SK-N-SH treated with all-trans-retinoic acid at 6 μM for 48 hours (cell line): ENCODE results near the gene MPPED1.

ENCODE experiments used
- ATAC-seq: fragments of 200-7000 bp; cut with Tn5 transposase; 3 replicates; pipeline ENCODE4 v1.9.1; 2020; ENCODE audit warnings: mild to moderate bottlenecking, moderate library complexity
- CREB5 ChIP-seq: fragments of 250-450 bp; sonication (Bioruptor Pico); IDR thresholded peaks from 2 replicates; pipeline ENCODE4 v1.5.1; 2020; ENCODE audit warnings: low read depth, mild to moderate bottlenecking, moderate library complexity
- CSDC2 ChIP-seq: fragments of 250-450 bp; sonication (Bioruptor Pico); IDR thresholded peaks from 2 replicates; pipeline ENCODE4 v1.5.0; 2020; ENCODE audit warnings: mild to moderate bottlenecking, moderate library complexity
- CSRNP3 ChIP-seq: fragments of 250-450 bp; sonication (Bioruptor Pico); IDR thresholded peaks from 2 replicates; pipeline ENCODE4 v1.5.1; 2021; ENCODE audit warnings: mild to moderate bottlenecking, moderate library complexity
- ESRRG ChIP-seq: fragments of 250-450 bp; sonication (Bioruptor Pico); IDR thresholded peaks from 2 replicates; pipeline ENCODE4 v1.6.1; 2021; ENCODE audit warnings: mild to moderate bottlenecking
- GLIS3 ChIP-seq: fragments of 250-450 bp; sonication (Bioruptor Pico); IDR thresholded peaks from 2 replicates; pipeline ENCODE4 v1.5.0; 2020; ENCODE audit warnings: mild to moderate bottlenecking, moderate library complexity
- ISL1 ChIP-seq: fragments of 250-450 bp; sonication (Bioruptor Pico); IDR thresholded peaks from 2 replicates; pipeline ENCODE4 v2.1.2; 2022; ENCODE audit warnings: mild to moderate bottlenecking, moderate library complexity
- OSR1 ChIP-seq: fragments of 250-450 bp; sonication (Bioruptor Pico); IDR thresholded peaks from 2 replicates; pipeline ENCODE4 v1.8.0; 2022; ENCODE audit warnings: moderate library complexity, mild to moderate bottlenecking, inconsistent platforms
- PATZ1 ChIP-seq: fragments of 250-450 bp; sonication (Bioruptor Pico); IDR thresholded peaks from 2 replicates; pipeline ENCODE4 v1.8.0; 2020; ENCODE audit warnings: mild to moderate bottlenecking, moderate library complexity, borderline replicate concordance
- PPARA ChIP-seq: fragments of 250-450 bp; sonication (Bioruptor Pico); IDR thresholded peaks from 2 replicates; pipeline ENCODE4 v1.5.0; 2020; ENCODE audit warnings: mild to moderate bottlenecking, borderline replicate concordance
- RARB ChIP-seq: fragments of 250-450 bp; sonication (Bioruptor Pico); IDR thresholded peaks from 2 replicates; pipeline ENCODE4 v1.8.0; 2021; ENCODE audit warnings: mild to moderate bottlenecking, moderate library complexity
- SNAI2 ChIP-seq: fragments of 250-450 bp; sonication (Bioruptor Pico); IDR thresholded peaks from 2 replicates; pipeline ENCODE4 v1.5.0; 2020; ENCODE audit warnings: mild to moderate bottlenecking, moderate library complexity
- TCF4 ChIP-seq: fragments of 250-450 bp; sonication (Bioruptor Pico); IDR thresholded peaks from 2 replicates; pipeline ENCODE4 v1.8.0; 2021; ENCODE audit warnings: mild to moderate bottlenecking, moderate library complexity, borderline replicate concordance
- TOX ChIP-seq: fragments of 250-450 bp; sonication (Bioruptor Pico); IDR thresholded peaks from 2 replicates; pipeline ENCODE4 v1.8.0; 2021; ENCODE audit warnings: mild to moderate bottlenecking, moderate library complexity, borderline replicate concordance
- TSHZ2 ChIP-seq: fragments of 250-450 bp; sonication (Bioruptor Pico); IDR thresholded peaks from 2 replicates; pipeline ENCODE4 v1.5.0; 2020; ENCODE audit warnings: mild to moderate bottlenecking, moderate library complexity
- ZC3H10 ChIP-seq: fragments of 250-450 bp; sonication (Bioruptor Pico); IDR thresholded peaks from 2 replicates; pipeline ENCODE4 v1.5.1; 2021; ENCODE audit warnings: mild to moderate bottlenecking, moderate library complexity
- ZFP3 ChIP-seq: fragments of 250-450 bp; sonication (Bioruptor Pico); IDR thresholded peaks from 2 replicates; pipeline ENCODE4 v1.5.0; 2020; ENCODE audit warnings: mild to moderate bottlenecking, moderate library complexity
- ZFP30 ChIP-seq: fragments of 450-650 bp; formaldehyde crosslinking; IDR thresholded peaks from 2 replicates; pipeline ENCODE4 v1.5.0; 2022; ENCODE audit warnings: mild to moderate bottlenecking, moderate library complexity
- ZNF565 ChIP-seq: fragments of 450-650 bp; formaldehyde crosslinking; conservative IDR thresholded peaks from 2 replicates; pipeline ENCODE4 v1.5.0; 2020; ENCODE audit warnings: low read depth, mild to moderate bottlenecking, moderate library complexity
- ZNF70 ChIP-seq: fragments of 450-650 bp; formaldehyde crosslinking; IDR thresholded peaks from 2 replicates; pipeline ENCODE4 v1.5.0; 2020; ENCODE audit warnings: mild to moderate bottlenecking, moderate library complexity

MPPED1 gene

GRCh38 chr22:43398246-43398645 lies 13.6 kb upstream of the MPPED1 start (continued):
- TF ChIP-seq TOX (CRISPR knock-in tag) (no peak), PPARA (no peak), ZNF565 (CRISPR knock-in tag) (no peak), ISL1 (CRISPR knock-in tag) (no peak)

GRCh38 chr22:43398910-43399309 lies 12.9 kb upstream of the MPPED1 start:
- ATAC-seq, result no peak
- no peak for TF ChIP-seq ZNF70 (CRISPR knock-in tag)
- TF ChIP-seq ZC3H10 (CRISPR knock-in tag), result no peak
- no peak for TF ChIP-seq TCF4 (CRISPR knock-in tag)
- no peak for TF ChIP-seq OSR1 (CRISPR knock-in tag)
- no peak for TF ChIP-seq CSRNP3 (CRISPR knock-in tag)
- no peak for TF ChIP-seq TOX (CRISPR knock-in tag)

GRCh38 chr22:43399338-43399979 lies 12.4 kb upstream of the MPPED1 start:
- no peak for TF ChIP-seq TOX (CRISPR knock-in tag)
- no peak for TF ChIP-seq CSDC2
- TF ChIP-seq ZNF565 (CRISPR knock-in tag), result no peak
- no peak for TF ChIP-seq ZC3H10 (CRISPR knock-in tag)
- TF ChIP-seq GLIS3, result no peak
- TF ChIP-seq OSR1 (CRISPR knock-in tag), result no peak
- no peak for TF ChIP-seq ZNF70 (CRISPR knock-in tag)
- no peak for TF ChIP-seq PPARA
- ATAC-seq, result no peak

GRCh38 chr22:43399980-43400358 lies 11.8 kb upstream of the MPPED1 start:
- no peak for TF ChIP-seq CSRNP3 (CRISPR knock-in tag)
- no peak for TF ChIP-seq ZFP30
- TF ChIP-seq SNAI2, result no peak
- TF ChIP-seq ISL1 (CRISPR knock-in tag), result no peak
- no peak for TF ChIP-seq ZFP3 (CRISPR knock-in tag)
- no peak for TF ChIP-seq ESRRG (CRISPR knock-in tag)
- no peak for TF ChIP-seq PATZ1 (CRISPR knock-in tag)
- TF ChIP-seq ZC3H10 (CRISPR knock-in tag), result no peak
- TF ChIP-seq TCF4 (CRISPR knock-in tag), result no peak
- no peak for TF ChIP-seq RARB (CRISPR knock-in tag)
- no peak for TF ChIP-seq ZNF70 (CRISPR knock-in tag)
- no peak for TF ChIP-seq TSHZ2
- TF ChIP-seq OSR1 (CRISPR knock-in tag), result no peak
- TF ChIP-seq CREB5, result no peak
- ATAC-seq, result no peak
